Measurements from ENCODE around the gene RFPL4AL1.
"Not testable (repeated sequence)": the region's sequence is repeated elsewhere in the genome, so short reads cannot be mapped to it uniquely, and the experiment has no call there.

Gene RFPL4AL1

DNA sequence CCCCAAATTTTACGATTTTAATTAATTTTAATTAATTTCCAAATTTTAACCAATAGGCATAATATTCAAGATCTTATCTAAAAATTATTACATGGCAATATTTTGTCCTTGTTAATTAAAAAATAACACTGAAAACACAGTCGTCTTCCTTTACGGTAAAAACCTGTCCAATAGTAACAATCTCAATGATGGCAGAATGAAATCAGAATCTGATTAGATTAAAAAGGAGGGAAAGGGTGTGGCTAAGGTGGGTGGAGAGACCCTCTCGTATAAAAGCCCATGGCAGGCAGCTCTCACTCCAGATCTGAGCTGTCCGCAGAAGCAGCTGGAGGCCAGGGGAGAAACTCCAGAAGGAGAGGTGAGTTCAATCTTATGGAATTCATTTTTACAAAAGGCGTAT is at the start of gene RFPL4AL1:
Gene RFPL4AL1, plus strand, starts transcription at position 301 of the 400 bp plus-strand sequence. CDS start 2,687 bp downstream, outside the sequence.
- in situ Hi-C loops (cut with HindIII; ENCODE audit: low sequenced_read_pairs) = not testable (repeated sequence)

DNA sequence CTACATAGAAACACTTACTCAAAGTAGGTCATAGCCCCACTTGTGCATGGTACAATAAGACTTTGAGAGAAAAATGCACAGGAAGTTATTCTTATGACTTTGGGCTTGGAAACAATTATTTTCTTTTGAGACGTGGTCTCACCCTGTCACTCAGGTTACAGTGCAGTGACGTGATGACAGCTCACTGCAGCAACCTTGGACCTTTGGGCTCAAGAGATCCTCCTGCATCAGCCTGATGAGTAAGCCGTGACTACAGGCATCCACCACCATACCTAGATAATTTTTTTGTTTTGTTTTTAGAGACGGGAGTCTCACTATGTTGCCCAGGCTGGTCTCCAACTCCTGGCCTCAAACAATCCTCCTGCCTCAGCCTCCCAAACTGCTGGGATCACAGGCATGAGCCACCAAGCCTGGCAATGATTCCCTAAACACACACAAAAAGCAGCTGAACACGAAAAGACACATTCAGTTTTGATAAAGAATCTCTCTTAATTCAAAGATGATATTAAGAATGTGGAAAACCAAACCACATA is 48.6 kb upstream of the RFPL4AL1 start:
- in situ Hi-C loops (cut with HindIII; ENCODE audit: low sequenced_read_pairs) = no loop called here

DNA sequence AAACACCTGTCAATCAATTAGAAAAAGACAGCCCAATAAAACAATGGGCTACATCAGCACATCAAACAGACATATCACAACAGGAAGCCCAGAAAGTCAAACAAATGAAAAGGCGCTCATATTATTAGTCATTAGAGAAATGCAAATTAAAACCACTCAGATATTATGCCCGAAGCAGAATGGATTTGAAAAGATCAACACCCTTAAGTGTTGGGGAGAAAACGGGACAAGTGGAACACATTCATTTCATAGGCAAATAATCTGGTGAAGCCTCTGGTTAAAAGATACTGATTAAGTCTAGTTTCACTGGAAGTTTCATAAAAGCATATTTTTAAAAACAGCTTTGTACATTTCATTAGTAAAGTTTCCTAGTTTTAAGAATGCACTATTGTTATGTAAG is 48.1 kb upstream of the RFPL4AL1 start:
- in situ Hi-C loops (cut with HindIII; ENCODE audit: low sequenced_read_pairs) = no loop called here

DNA sequence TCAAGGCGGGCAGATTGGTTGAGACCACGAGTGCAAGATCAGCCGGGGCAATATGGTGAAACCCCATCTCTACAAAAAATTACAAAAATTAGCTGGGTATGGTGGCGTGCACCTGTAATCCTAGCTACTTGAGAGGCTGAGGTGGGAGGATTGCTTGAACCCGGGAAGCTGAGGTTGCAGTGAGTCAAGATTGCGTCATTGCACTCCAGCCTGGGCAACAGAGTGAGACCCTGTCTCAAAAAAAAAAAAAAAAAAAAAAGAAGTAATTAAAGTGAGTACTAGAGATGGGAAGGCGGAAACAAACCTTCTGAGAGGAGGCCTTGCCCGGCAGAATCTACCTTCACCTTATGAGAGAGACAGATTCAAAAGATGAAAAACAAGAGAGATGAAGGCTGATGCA is 45.4 kb upstream of the RFPL4AL1 start:
- in situ Hi-C loops (cut with HindIII; ENCODE audit: low sequenced_read_pairs) = no loop called here

DNA sequence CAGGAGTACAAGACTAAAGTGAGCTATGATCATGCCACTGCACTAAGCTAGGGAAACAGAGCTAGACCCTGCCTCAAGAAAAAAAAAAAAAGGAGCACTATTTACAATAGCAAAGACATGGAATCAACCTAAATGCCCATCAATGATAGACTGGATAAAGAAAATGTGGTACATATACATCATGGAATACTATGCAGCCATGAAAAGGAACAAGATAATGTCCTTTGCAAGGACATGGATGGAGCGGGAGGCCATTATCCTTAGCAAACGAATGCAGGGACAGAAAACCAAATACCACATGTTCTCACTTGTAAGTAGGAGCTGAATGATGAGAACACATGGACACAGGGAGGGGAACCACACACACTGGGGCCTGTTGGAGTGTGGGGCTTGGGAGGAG is 38.5 kb upstream of the RFPL4AL1 start:
- in situ Hi-C loops (cut with HindIII; ENCODE audit: low sequenced_read_pairs) = not testable (repeated sequence)

DNA sequence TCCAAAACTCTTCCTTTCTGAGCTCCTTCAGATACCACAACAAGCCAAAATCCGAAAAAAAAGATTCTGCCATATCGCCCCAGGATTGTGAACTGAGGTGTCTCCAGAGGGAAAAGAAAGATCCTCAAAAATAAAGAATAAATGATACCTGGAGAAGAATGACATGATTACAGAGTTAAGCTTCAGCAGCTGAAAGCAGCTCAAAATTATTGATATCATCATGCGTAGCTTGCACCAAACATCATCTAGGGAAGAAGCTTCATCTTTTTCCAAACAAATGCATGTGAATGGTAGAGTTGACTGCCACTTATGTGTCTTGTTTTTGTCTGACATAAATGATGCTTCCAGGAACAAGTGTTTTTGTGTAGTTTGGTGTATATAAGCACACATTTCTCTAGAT is 30.6 kb upstream of the RFPL4AL1 start, which contains the start of gene NLRP9:
Gene NLRP9, minus strand, starts transcription at position 101 of the 400 bp plus-strand sequence. Its CDS starts 28 bp downstream, at position 73.
- in situ Hi-C loops (cut with HindIII; ENCODE audit: low sequenced_read_pairs) = no loop called here

DNA sequence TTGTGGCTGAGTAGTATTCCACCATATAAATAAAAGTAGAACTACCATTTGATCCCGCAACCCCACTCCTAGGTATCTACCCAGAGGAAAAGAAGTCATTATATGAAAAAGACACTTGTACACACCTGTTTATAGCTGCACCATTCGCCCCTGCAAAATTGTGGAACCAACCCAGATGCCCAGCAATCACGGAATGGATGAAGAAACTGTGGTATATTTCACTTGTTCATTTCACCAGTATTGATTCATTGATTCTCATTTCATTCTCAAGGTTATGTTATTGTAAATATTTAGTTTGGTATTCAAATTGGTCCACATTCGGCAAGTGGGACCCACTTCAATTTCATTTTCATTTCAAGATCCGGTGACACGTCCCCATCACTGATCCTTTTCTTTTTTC is 18.2 kb upstream of the RFPL4AL1 start:
- in situ Hi-C loops (cut with HindIII; ENCODE audit: low sequenced_read_pairs) = no loop called here

DNA sequence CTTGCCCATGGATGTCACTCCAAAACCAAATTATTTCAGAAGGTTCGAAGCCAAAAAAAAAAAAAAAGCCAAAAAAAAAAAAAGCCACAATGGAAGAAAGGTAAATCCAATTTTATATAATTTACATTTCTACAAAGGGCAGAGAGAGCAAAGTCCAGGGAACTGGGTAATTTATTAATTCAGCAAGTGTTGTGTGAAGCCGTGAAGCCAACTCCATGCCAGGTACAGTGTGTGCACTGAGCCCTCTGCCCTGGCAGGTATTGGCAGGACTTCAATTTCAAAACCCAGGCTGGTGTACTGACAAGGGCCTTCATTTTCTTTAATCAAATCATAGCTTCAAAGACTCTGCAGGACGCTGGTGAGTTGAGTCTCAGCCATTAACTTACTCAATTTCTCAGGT is 15.5 kb upstream of the RFPL4AL1 start:
- in situ Hi-C loops (cut with HindIII; ENCODE audit: low sequenced_read_pairs) = no loop called here

DNA sequence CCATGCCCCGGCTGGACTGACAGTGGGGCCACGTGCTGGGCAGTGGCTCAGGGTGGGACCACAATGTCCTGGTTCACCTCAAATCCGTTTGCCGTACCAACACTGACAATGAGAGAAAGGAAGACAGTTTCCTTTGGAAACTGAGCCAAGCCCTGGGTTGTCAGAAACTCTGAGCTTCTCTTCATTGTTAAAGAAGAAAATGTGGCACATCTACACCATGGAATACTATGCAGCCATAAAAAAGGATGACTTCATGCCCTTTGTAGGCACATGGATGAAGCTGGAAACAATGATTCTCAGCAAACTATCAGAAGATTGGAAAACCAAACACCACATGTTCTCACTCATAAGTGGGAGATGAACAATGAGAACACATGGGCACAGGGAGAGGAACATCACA is 12.1 kb upstream of the RFPL4AL1 start:
- in situ Hi-C loops (cut with HindIII; ENCODE audit: low sequenced_read_pairs) = not testable (repeated sequence)

DNA sequence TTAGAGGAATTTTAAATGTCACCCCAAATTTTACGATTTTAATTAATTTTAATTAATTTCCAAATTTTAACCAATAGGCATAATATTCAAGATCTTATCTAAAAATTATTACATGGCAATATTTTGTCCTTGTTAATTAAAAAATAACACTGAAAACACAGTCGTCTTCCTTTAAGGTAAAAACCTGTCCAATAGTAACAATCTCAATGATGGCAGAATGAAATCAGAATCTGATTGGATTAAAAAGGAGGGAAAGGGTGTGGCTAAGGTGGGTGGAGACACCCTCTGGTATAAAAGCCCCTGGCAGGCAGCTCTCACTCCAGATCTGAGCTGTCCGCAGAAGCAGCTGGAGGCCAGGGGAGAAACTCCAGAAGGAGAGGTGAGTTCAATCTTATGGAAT is 10.1 kb upstream of the RFPL4AL1 start, which contains the start of gene RFPL4A:
Gene RFPL4A, plus strand, starts transcription at position 301 of the 400 bp plus-strand sequence. CDS start 2,704 bp downstream, outside the sequence.
- in situ Hi-C loops (cut with HindIII; ENCODE audit: low sequenced_read_pairs) = not testable (repeated sequence)

DNA sequence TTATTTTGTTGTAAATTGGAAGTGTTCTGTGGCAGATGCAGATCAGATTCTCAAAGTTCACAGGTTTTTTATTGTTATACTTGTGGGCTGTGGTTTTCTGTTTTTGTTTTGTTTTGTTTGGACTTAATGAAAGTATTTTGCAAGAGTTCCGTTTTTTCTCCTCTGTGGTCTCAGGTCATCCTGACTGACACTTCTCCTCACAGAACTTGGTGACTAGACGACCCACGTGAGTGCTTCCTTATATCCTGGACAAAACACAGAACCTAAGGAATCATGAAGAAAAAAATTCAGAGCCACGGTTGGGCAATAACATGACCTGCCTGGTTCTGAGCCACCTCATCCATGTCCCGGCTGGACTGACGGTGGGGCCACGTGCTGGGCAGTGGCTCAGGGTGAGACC is 2.5 kb upstream of the RFPL4AL1 start:
- in situ Hi-C loops (cut with HindIII; ENCODE audit: low sequenced_read_pairs) = no loop called here

DNA sequence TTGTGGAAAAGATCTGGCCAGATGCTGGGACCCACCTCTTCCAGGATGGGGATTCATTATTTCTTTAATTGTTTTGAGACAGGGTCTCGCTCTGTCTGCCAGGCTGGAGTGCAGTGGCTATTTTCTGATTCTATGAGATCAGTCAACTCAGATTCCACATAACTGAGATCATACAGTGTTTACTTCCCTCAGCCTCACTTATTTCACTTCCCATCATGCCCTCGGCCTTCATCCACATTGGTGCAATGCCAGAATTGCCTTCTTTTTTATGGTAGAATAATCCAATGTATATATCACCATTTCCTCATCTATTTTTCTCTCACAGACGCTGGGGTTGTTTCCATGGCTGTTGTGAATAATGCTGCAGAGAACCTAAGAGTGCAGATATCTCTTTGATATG is 714 bp downstream of the RFPL4AL1 start:
- in situ Hi-C loops (cut with HindIII; ENCODE audit: low sequenced_read_pairs) = not testable (repeated sequence)

DNA sequence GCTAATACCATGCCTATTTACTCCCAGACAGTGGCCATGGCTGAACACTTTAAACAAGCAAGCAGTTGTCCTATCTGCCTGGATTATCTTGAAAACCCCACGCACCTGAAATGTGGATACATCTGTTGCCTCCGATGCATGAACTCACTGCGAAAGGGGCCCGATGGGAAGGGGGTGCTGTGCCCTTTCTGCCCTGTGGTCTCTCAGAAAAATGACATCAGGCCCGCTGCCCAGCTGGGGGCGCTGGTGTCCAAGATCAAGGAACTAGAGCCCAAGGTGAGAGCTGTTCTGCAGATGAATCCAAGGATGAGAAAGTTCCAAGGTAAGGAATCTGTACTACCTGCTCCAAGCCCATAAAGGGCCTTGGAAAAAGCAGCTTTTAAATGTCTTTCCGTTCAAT is 8.6 kb downstream of the RFPL4AL1 start:
- in situ Hi-C loops (cut with HindIII; ENCODE audit: low sequenced_read_pairs) = no loop called here

DNA sequence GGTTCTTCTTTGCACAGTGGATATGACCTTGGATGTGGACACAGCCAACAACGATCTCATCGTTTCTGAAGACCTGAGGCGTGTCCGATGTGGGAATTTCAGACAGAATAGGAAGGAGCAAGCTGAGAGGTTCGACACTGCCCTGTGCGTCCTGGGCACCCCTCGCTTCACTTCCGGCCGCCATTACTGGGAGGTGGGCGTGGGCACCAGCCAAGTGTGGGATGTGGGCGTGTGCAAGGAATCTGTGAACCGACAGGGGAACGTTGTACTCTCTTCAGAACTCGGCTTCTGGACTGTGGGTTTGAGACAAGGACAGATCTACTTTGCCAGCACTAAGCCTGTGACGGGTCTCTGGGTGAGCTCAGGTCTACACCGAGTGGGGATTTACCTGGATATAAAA is 9.4 kb downstream of the RFPL4AL1 start:
- in situ Hi-C loops (cut with HindIII; ENCODE audit: low sequenced_read_pairs) = no loop called here

DNA sequence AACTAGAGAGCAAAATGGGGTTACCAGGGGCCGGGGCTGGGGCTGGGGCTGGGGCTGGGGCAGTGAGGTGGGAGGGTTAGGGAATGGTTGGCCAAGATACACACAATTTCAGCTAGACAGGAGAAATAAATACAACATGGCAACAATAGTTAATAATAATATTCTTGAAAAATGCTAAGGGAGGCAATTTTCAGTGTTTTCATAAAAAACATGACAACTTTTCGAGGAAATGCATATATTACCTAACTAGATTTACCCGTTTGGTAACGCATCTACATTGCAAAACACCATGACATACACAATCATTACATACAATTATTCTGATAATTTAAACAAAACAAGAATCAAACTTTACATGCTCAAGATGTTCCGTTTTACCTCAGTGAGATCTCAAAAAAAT is 12.2 kb downstream of the RFPL4AL1 start:
- in situ Hi-C loops (cut with HindIII; ENCODE audit: low sequenced_read_pairs) = no loop called here

DNA sequence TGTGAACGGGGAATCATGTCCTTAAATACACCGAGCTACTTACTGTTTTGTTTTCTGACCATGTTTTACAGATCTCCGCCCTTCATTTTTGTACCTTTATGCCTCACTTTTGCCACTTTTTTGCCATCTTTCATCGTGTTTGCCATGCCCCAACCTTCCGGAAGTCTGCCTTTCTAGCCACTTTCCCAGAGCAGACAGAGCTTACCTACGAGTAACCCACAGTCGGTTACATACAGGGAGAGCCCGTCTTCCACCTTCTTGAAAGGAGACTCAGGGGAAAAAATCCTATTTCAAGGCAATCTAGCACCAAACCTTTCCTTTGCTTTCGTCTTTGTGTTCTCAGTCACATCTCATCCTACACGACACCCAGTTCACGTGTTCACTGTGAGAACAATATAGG is 26.1 kb downstream of the RFPL4AL1 start:
- in situ Hi-C loops (cut with HindIII; ENCODE audit: low sequenced_read_pairs) = no loop called here

DNA sequence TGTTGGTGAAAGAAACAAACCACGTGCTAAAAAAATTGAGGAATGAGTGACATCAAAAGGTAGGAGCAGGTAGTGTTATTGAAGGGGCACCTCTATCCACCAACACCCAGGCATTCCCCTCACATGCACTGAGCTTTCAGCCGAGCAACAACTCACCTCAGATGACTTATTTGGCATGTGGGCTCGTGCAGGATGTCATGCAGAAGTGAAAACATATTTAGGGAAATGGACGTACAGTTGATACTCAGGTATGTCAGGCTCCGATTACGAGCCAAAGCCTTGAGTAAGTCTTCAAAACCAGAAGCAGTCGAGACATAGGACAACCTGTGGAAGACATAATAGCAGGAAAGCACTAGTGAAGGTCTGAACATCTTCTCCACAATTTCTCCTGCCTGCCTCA is 32.5 kb downstream of the RFPL4AL1 start:
- in situ Hi-C loops (cut with HindIII; ENCODE audit: low sequenced_read_pairs) = no loop called here

DNA sequence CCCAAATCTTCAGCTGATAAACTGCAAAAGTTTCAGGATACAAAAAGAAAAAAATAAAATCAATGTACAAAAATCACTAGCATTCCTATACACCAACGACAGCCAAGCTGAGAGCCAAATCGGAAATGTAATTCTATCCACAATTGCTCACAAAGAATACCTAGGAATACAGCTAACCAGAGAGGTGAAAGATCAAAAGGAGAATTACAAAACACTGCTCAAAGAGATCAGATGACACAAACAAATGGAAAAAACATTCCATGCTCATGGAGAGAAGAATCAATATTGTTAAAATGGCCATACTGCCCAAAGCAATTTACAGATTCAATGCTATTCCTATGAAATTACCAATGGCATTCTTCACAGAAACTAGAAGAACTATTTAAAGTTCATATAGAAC is 33.4 kb downstream of the RFPL4AL1 start:
- in situ Hi-C loops (cut with HindIII; ENCODE audit: low sequenced_read_pairs) = no loop called here

DNA sequence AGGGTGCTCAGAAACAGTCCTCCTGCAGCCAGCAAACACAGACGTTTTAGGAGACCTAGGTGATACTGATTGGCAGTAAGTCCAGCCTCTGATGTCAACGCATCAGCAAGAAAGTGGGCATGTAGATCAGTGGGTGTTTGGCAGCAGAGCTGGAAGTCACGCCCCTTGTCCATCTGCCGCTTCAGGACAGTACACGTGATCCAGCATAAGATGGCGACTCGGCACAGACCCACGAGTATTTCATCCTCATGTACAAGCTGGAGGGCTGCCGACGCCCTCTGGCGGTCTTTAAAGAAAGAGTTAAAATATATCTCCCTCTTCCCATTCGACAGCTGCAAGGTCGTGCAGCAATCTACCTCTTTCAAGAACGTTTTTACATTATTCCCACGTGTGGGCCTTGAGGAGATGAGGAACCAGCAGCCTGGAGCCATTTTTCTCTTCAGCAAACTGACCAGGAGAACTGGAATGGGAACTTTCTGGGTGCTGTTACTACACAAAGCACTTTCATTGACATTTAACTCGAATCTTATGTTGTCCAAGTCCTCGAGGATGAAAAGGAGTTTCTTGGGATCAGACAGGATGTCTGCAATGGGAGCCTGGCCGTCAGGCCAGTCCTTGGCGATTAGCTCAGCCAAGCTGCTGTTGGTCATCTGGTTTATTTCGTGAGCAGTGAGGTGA is 40.6 kb downstream of the RFPL4AL1 start:
- in situ Hi-C loops (cut with HindIII; ENCODE audit: low sequenced_read_pairs) = no loop called here

DNA sequence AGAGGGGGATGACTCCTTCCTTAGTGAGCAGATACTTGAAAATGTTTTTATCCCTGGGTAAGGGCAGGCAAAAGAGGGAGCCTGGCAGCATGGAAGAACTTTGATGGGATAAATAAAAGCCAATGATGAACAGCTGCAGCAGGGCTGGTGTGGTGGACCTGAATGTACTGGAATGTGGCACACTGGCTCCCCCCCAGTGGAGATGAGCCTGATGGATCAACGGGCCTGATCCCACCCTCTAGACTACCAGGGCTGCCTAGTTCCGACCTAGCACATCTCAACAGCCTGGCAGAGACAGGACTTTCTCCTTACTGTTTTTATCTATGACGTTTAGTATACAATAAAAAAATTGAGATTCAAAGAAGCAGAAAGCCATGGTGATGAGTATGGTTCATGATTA is 42.4 kb downstream of the RFPL4AL1 start:
- in situ Hi-C loops (cut with HindIII; ENCODE audit: low sequenced_read_pairs) = no loop called here

DNA sequence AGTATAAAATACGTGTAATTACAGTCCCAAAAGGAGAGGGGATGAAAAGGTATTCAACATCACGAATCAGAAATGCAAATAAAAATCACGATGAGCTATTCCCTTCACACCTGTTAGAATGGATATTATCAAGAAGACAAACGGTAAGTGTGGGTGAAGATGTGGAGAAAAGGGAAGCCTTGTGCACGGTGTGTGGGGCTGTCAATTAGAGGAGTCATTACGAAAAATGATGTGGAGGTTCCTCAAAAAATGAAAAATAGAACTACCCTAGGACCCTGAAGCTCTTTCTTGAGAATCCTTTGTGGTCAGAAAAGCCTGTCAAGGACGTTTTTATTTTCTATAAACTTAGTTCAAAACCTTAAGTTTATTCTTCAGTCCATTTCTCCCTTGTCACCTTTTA is 43.5 kb downstream of the RFPL4AL1 start:
- in situ Hi-C loops (cut with HindIII; ENCODE audit: low sequenced_read_pairs) = no loop called here

DNA sequence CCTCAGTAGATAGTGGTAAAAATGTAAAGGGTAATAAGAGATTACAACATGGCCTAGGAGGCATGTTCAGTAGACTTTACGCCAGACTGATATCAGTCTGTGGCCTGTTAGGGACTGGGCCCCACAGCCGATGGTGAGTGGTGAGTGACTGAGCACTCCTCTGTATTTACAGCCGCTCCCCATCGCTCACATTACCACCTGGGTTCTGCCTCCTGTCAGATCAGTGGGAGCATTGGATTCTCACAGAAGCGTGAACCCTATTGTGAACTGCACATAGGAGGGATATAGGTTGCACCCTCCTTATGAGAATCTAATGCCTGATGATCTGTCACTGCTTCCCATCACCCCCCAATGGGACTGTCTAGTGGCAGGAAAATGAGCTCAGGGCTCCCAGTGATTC is 45.0 kb downstream of the RFPL4AL1 start:
- in situ Hi-C loops (cut with HindIII; ENCODE audit: low sequenced_read_pairs) = no loop called here

DNA sequence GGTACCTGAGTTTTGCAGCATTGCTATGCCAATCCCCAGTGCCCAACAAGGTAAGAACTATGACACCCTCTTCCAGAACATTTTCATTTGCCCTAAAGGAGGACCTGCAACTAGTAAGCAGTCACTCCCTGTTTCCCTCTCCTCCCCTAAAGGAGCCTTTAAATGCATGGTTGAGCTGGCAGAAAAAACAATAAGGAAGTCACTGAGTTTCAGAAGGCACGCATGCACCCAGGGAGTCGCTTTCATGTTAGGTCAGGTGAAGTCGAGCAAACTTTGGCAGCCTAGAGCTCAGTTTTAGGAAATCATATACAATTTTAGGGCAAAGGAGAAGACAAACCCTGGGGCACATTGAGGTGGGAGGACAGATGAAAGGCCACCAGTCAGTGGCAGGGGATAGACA is 51.1 kb downstream of the RFPL4AL1 start:
- in situ Hi-C loops (cut with HindIII; ENCODE audit: low sequenced_read_pairs) = no loop called here
